GM21515 (cell line): Measurements from ENCODE around the gene IMP3.

ENCODE experiments used
- ATAC-seq: cut with Tn5 transposase; IDR thresholded peaks from one replicate; pipeline ENCODE4 v1.9.1; 2021; ENCODE audit not compliant: unreplicated experiment

The IMP3 gene

DNA sequence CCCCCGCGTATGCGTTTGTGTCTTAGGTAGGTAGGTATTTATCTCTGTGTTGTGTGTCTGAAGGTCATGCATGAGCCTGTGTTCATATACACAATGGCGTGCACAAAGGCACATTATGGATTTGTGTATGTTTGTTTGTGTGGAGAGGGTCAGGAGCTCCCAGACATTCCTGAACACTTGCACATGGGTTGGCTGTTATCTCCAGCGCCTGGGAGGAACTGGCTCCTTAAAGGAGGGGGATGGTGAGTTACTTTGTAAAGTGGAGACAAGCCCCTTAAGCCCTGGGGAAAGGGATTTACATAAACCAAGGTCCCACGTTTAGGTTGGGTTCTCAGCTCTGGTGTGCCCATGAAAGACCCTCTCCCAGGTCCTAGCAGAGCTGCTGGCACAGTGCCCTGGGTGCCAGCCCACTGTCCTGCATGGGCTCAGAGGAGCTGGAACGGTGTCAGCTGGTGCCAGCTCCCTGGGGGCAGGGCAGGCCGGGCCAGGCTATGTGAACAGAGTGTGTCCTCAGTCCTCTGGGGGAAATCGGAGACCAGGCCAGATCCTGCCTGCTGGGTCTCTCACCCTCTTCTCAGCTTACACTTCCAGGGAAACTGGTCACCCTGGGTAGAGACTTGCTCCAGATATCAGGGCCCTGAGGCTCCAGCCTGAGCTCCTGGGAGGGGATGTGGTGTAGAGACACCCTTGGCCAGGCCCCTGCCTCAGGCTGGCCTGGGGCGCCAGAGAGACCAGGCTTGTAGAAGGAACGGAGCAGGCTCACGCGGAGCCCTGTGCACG, 32.8 kb upstream of the IMP3 start:
- ATAC-seq = no peak

DNA sequence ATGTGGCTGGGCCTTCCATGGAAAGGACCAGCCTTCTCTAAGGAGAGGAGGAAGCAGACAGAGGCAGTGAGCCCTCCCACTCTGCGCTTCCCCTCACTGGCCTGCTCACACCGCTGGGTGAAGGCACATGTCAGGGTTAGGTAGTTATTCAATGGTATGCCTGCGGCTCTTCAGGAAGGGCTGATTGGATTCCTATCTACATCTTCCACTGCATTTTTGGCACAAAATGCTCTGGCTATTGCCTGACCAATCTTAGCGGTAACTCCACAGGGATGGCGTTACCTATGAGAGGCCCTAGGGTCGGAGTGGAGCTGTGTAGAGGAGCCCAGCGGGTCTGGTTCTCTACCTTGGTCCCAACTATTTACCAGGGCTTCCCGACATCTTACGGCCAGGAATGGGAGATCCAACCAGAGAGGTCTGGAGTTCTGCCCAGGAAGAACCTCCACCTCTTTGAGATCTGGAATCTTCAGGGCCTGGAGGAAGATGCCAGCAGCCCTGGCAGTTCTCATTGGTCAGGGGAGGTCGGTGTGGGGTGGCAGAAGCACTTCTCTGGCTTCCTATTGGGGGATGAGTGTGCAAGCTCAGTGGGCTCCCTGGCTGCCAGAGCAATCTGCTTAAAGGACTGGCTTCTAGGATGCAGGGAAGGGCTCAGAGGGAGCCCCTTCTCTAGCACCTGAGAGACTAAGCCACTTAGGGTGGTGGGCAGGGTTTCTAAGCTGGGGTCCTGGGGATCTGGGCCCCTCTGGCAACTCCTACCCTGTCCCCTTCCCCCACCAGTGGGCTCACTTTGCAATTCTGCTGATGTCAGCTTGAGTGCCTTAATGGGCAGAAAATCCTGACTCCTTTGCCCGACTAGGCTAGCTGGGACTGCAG, 31.9 kb upstream of the IMP3 start:
- no peak for ATAC-seq

DNA sequence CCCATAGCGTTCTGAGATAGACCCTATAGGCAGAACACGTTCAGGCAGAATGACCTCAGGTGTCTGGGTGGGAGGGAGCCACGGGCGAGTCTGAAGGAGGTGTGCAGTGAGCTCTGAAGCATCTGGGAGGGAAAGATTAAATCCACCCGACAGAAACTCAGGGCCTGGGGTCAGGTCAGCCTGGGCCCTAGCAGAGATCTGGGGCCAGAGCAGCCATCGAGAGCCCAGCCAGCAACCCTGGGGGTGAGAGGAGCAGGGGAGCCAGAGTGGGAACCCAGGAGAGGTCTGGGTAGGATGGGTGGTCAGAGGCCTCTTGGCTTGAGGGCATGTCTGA, 29.8 kb upstream of the IMP3 start:
- no peak for ATAC-seq

DNA sequence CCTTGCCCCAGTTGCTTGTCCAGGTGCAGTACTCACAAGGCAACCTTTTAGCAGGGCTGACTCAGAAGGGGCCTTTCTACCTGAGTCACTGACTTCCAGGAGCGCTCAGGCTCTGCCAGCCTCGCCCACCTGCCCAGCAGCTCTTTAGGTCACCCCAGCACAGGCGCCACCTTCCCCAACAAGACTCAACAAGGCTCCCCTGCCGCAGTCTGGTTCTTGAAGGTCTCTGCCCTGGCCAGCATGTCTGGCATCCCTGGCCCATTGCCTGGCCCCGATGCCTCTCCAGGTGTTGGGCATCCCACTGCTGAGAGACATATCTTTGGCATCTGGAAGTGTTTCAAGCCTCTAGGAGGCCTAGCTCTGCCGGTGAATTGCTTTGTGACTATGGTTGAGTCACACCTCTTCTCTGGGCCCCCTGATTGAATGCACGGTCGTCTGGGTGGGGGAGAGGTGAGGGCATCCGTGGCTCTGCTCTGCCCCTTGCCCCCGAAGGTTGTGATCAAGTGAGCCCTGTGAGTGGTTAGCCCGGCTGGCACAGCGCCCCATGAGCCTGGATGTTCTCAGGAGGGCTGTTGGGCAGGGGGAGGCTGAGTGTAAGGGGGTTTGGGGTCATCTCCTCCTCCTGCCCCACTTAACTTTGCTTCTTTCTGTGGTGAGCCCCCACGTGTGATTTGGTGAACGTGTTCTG, 29.3 kb upstream of the IMP3 start:
- ATAC-seq = no peak

DNA sequence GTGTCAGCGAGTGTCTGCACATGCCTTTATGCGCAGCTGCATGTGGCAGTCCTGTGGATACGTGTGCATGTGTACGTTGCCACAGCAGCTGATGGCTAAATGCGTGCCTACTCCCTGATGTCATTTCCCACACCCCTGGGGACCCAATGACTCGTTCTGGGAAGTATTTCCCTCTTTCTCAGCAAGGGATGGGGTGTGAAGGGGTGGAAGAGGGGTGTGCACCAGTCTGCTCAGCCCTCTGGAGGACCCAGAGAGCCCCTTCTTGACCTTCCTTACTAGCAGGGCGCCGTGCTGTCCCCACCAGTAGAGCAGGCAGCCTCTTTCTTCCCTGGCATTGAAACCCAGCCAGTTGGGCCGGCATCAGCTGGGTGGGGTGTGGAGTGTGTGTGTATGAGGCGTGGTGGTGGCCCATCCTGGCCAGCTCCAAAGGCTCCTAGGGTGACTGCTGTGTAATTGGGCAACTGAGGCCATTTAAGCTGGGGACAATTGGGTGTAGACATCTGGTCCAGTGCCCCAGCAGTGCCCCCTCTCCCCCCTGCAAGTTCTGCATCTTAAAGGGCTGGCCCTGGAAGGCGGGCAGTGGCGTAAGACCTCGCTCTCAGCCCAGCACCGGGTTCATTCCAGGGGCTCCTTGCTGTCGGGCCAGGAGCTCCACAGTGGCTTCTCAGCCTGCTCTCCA, 26.9 kb upstream of the IMP3 start:
- ATAC-seq = no peak

DNA sequence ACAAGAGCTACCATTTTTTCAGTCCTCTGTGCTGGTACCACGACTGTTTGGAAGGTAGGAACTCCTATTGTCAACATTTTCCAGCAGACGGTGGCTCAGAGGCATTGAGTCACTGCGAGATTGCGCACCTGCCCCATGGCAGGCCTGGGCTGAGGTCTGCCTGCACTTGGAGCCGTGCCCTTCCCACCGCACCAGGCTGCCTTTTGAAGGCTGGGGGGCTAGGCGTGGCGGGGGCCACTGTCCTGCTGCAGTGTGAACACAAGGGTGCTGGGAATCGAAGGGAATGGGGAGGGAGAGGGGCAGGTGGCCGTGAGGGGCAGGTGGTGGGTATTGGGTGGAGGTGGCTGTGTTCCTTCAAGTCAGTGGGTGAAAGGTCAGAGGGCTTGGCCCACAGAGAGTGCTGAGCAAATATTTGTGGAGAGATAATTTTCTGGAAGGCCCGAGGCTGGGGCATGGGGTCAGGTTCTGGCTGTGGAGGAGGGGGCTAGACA, 24.0 kb upstream of the IMP3 start:
- ATAC-seq = no peak

DNA sequence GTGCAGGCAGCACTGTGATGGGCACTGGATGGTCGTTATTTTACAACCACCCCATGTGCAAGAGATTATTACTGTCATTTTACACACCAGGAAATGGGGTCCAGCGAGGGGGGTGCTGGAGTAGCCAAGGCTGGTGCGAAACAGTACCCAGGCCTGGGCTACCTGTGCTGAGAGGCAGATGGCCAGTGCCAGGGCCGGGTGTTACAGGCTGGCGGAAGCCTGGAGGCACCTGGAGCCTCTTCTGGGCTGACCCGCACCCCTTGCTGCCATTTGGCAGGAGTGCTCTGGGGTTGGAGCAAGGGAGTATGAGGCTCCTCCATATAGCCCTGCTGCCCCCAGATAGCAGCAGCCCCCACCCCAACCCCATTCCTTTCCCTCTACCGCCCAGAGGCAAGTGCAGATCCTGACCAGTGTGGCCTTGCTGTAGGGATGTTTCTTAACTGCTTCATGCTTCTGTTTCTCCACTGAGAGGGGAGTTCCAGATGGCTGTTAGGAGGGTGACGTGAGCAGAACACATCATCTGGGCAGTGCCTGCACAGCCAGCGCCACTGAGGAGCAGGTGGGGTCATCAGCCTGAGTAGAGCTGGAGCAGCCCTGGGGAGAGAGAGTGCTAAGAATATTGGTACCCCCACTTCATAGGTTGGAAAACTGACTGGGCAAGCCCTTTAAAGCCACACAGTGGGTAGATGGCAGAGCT, 22.9 kb upstream of the IMP3 start:
- no peak for ATAC-seq

DNA sequence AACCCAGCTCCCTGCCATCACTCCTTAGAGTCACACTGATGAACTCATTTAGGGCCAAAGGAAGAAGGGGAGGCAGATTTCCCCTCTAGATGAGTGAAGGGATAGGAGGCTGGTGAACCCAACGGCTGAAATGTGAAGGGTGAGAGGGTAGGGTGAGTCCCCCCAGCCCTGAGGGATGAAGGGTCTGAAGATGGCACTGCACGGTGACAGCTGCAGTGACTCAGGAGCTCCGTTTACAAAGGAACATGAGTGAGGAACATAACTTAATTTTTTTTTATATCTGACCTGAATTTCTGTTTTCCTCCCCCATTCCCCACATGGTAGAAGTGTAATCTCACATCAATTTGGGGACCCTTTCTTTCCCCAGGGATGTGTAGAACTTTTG, 21.7 kb upstream of the IMP3 start:
- no peak for ATAC-seq

DNA sequence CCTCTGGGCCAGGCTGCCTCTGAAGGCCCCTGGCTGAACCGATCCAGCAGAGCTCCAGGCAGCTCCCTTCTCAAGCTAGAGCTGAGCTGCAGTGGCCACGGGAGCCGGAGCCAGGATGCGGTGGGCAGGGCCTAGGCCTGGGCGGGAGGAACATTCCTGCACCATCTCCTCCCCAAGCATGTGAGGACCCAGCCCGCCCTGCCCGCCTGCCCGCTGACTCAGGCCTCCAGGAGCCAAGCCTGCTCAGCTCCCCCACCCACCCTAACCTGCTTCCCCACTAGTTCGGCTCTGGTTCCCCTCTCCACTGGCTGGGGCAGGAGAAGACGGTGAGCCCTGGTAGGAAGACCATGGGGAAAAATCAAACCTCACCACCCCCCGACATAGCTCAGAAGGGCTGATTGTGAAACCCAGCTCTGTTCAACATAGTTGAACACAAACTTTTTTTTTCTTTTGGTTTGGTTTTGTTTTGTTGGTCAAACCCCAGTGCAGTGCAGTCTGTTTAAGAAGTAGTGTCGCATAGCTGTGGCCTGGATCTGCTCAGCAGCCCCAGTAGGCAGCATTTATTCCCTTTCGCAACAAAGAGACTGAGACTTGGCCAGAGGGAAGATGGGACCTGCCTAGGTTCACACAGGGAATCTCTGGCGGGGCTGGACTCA, 21.2 kb upstream of the IMP3 start:
- no peak for ATAC-seq

DNA sequence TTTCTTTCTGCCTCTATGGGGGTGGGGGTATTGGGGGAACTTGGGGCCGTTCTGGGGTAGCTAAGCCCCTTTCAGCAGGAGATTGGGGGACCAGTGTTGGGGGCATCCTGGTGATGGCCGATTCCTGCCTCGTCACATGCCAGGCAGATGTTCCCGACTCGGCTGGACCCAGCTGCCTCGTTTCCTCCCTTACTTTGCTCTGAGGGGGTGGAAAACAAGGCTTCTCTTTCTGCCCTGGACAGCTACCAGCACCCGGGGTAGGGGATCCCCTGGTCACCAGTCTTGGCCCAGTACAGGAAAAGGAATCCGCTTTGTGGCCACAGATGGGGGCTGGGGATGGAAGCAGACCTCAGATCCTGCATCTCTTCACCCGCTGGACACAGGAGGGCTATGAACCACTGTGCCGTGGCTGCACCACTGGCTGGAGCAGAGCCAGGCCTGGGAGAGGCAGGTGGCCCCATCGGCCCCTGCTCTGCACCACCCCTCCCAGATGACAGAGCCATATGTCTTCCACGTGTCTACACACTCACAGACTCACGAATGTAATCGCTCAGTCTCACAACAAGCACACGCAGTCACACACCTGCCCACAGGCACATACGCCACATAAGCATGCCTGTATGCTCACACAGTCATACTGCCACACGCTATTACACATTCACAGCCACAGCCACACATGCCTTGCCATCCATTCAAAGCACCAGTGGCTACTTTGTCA, 20.1 kb upstream of the IMP3 start:
- no peak for ATAC-seq

DNA sequence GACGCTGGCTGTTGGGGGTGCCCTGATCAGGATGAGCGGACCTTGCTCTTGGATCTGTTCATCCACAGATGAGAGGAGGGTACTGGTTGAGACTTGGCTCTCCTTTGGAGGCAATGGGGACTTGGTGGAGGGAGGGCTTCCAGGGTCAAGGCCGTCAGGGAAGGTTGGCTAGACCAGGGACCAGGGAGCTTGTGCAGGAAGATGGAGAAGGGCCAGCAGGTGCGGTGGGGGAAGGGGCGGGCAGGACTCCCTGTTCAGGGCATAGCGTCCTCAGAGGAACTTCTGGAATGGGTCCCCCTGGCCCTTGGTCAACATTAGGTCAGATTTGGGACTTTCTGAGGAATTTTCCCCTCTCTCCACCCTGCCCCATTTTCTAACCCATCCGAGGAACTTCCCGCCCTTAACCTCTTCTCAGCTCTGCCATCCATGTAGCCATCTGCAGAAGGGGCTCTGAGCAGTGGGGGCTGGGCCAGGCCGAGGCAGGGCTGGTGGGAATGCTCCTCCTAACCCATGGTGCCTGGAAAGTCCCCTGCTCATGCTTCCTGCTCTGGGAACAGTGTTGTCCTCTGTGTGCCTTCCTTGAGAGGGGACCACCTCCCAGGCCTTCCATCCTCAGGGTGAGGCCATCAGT, 19.2 kb upstream of the IMP3 start:
- ATAC-seq = no peak

DNA sequence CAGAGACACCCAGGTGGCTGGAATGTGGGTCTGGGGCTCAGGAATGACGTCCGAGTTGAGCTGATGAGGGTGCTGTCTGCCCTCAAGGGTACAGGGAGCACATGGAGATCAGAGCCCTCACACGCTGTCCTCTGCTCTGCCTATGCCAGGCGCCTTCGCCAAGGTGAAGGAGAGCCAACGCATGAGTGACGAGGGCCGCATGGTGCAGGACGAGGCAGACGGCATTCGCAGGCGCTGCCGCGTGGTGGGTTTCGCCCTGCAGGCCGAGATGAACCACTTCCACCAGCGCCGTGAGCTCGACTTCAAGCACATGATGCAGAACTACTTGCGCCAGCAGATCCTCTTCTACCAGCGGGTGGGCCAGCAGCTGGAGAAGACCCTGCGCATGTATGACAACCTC, 16.8 kb upstream of the IMP3 start:
- ATAC-seq = no peak

DNA sequence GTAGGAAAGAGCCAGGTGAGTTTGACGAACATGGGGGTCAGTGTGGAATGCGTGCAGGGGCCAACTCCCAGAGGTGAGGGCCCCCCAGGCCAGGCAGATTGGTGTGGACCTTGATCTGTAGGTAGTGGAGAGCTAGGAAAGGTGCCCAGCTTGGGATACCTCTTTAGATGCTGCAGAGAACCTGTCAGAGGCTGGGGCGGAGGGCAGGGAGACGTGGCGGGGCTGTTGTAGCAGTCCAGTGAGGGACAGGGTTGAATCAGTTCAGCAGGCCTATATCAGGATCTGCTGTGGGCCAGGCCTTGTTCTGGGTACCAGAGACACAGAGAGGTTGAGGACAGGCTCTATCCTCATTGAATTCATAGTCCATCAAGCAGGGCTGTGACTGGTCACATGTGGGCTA, 16.3 kb upstream of the IMP3 start:
- no peak for ATAC-seq

DNA sequence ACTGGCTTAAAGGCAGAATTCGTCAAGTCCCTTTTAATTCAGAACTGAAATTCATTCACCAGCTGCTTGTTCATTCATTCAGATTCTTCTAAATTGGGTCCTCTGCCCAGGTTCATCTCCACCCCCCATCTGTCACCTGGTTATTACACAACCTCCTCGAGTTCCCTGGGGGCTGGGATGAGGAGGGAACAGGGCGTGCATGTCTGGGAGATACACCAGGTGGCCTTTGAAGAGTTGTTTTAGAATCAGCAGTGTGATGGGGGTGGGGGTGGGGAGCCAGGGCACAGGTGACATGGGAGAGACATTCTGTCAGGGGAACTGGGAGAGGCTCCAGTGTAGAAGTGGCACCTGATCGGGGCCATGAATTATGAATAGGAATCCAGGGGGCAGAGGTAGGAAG, 15.9 kb upstream of the IMP3 start:
- ATAC-seq = no peak

DNA sequence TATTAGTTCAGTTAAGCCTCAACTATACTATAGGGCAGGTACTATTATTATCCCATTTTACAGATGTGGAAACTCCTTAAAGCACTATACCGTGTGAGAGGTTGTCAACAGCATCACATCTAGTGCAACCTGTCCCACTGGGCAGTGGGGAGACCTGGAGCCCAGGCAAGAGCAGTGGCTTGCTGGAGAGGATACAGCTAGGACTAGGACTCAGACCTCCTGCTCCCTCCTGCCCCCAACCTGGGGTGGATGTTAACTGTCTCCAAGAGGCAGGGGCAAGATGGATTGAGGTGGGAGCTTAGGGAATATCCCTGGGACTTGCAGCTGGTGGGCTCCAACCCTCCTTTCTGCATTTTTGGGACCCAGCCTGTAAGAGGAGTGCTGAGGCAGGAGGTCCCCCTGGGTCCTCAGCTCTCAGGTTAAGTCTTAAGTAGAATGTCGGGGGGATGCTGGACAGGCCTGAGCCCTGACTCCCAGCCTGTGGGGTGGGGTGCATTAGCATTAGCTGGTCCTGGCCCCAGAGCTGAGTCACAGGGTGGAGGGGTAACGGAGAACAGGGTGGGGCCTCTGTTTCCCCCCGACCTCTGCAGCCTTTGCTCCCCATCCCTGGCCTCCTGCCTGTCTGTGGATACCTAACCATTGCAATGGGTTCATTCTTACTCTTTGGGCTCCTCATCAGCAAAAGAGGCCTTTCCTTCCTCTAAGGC, 14.3 kb upstream of the IMP3 start:
- ATAC-seq = no peak

DNA sequence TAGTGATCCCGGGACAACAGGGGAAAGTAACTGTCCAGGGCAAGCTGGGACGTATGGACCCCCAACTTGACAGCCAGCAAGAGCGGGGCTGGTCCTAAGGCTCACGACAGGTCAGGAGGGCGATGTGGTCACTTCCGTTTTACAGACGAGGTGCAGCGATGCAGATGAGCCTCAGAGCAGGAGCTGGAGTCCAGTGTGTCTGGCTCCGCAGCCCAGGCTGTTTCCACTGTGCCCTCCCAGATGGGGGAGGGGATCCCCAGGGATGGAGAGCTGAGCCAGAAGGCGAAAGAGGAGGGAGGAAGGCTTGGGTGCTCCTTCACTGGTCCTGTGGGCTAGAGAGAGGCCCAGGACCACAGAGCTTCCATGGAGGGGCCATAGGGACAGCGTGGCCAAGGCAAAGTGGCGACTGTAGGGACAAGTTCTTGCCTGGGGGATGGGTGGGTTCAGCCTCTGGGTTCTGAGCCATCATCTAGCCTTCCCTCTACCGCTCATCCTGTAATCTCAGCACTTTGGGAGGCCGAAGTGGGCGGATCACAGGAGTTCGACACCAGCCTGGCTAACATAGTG, 13.4 kb upstream of the IMP3 start:
- no peak for ATAC-seq

DNA sequence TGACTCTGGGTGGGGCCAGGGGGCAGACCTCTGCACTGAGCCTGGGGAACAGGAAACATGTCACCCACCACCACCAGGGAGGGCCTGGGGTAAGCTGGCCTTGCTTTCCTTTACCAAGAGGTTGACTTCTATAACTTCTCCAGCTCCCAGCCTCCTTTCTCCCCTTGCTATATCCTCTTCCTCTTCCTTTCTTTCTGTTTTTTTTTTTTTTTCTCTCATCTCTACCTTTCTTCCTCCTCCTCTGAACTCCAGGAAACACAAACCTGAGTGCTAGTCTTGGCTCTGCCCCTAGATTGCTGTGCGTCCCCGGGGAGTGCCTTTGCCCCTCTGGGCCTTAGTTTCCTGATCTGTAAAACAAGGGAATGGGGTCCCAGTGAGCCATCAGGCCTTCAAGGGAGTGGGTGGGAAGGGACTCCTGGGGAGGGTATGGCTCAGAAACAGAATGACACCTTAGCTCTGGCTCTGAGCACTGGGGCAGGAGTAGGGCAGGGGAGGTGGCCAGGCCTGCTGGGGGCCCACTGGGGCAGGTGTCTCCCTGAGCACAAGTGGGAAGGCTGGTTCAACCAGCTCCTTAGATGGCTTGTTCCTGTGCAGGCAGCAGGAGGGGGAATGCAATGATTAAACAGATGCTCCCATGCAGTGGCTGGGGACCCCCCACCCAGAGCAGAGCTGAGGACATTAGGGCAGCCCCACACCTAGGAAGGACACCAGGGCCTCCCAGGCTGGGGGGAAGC, 12.0 kb upstream of the IMP3 start:
- ATAC-seq = no peak
